Lower lobe of right lung (tissue), 2 donors: ENCODE measurements around the gene GTPBP3. TPM values are rescaled to one million over a fixed set of nuclear protein-coding genes. Genes with fewer than 3 reads are reported as not detected.

Source experiments
- ATAC-seq, 2 donors: fragments of 200-7000 bp; cut with Tn5 transposase; one replicate each; pipeline ENCODE4 v1.9.1; 2020 to 2022; ENCODE audit warnings: mild to moderate bottlenecking in 2 of 2, moderate library complexity in 2 of 2
- DNase-seq: peaks from one replicate; pipeline ENCODE4 v3.0.0-alpha.2; 2020
- H3K27ac ChIP-seq: fragments of 200-600 bp; one replicate; pipeline ENCODE4 v1.8.0; 2022
- H3K27me3 ChIP-seq: fragments of 200-600 bp; one replicate; pipeline ENCODE4 v1.8.0; 2022; ENCODE audit warnings: low read depth
- H3K36me3 ChIP-seq: fragments of 200-600 bp; one replicate; pipeline ENCODE4 v1.8.0; 2022; ENCODE audit warnings: mild to moderate bottlenecking
- H3K4me1 ChIP-seq: fragments of 200-600 bp; one replicate; pipeline ENCODE4 v1.8.0; 2022
- H3K4me3 ChIP-seq: fragments of 200-600 bp; one replicate; pipeline ENCODE4 v1.8.0; 2022; ENCODE audit warnings: mild to moderate bottlenecking
- H3K9me3 ChIP-seq: fragments of 200-600 bp; one replicate; pipeline ENCODE4 v1.8.0; 2022
- intact Hi-C: fragments of 100-400 bp; cut with DNase I; formaldehyde crosslinking; loops from one replicate; pipeline ENCODE4 v1.11.0; 2022
- total RNA-seq: library from RNA; stranded (reverse); fragmentation: NEBNext Ultra II Directional; extraction: Animal tissue kit (Norgen Biotek cat#: 25700); gene quantifications from one replicate; pipeline ENCODE4 v1.2.1, GENCODE V29; 2021
- TF ChIP-seq, protein P1 (sequence below): fragments of 200-600 bp; IDR thresholded peaks from one replicate; pipeline ENCODE4 v1.8.0; 2022; ENCODE audit warnings: antibody characterized with exemption, mild to moderate bottlenecking
- donor health status: DM: no; HTN: yes; CAD: no; lungs with severe emphysema.

Gene GTPBP3
- total RNA-seq, 1 donor from 2014 or later, result 21.0 TPM

GRCh38 chr19:17340302-17340870 is 3.0 kb downstream of the GTPBP3 start:
- Histone ChIP-seq H3K27ac (no peak overlapping the region), H3K4me3 (no peak overlapping the region), H3K36me3 (peaks cover 8% of the 10 kb centered on the region), H3K4me1 (peaks cover 19% of the 10 kb centered on the region), H3K27me3 (no peaks in the 10 kb centered on the region), H3K9me3 (no peaks in the 10 kb centered on the region)
- DNase-seq, result no peak
- intact Hi-C loops, result no loop called here
- no peak for ATAC-seq
- TF ChIP-seq, protein P1, sequence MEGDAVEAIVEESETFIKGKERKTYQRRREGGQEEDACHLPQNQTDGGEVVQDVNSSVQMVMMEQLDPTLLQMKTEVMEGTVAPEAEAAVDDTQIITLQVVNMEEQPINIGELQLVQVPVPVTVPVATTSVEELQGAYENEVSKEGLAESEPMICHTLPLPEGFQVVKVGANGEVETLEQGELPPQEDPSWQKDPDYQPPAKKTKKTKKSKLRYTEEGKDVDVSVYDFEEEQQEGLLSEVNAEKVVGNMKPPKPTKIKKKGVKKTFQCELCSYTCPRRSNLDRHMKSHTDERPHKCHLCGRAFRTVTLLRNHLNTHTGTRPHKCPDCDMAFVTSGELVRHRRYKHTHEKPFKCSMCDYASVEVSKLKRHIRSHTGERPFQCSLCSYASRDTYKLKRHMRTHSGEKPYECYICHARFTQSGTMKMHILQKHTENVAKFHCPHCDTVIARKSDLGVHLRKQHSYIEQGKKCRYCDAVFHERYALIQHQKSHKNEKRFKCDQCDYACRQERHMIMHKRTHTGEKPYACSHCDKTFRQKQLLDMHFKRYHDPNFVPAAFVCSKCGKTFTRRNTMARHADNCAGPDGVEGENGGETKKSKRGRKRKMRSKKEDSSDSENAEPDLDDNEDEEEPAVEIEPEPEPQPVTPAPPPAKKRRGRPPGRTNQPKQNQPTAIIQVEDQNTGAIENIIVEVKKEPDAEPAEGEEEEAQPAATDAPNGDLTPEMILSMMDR, result no peak

GRCh38 chr19:17340871-17341357 is 3.6 kb downstream of the GTPBP3 start:
- peaks cover 15% of the 10 kb centered on the region for H3K4me1 ChIP-seq
- DNase-seq, result no peak
- TF ChIP-seq, protein P1, result no peak
- peaks cover 8% of the 10 kb centered on the region for H3K36me3 ChIP-seq
- H3K9me3 ChIP-seq, result no peaks in the 10 kb centered on the region
- no peaks in the 10 kb centered on the region for H3K27me3 ChIP-seq
- intact Hi-C loops, result no loop called here
- no peak for ATAC-seq
- no peak overlapping the region for H3K4me3 ChIP-seq
- no peak overlapping the region for H3K27ac ChIP-seq

- intact Hi-C loops, result no loop called here
These were observed 4.0 kb downstream of the GTPBP3 start for GRCh38 chr19:17341386-17341785.

DNA sequence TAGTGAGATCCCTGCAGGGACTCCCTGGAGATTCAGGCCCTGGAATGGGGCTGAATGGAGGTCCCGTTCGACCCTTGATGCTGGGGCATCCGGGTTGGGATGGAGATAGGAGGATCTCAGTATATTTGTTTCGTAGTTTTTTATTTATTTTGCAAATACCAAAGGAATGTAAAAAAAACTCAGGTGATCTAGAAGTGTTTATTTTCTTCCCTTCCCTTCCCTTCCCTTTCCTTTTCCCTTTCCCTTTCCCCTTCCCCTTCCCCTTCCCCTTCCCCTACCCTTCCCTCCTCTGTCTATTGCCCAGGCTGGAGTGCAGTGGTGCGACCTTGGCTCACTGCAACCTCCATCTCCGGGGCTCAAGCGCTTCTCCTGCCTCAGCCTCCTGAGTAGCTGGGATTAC is 4.5 kb downstream of the GTPBP3 start:
- Histone ChIP-seq H3K27me3 (no peaks in the 10 kb centered on the region), H3K4me1 (peaks cover 20% of the 10 kb centered on the region), H3K27ac (no peak overlapping the region), H3K36me3 (peaks cover 8% of the 10 kb centered on the region), H3K4me3 (no peak overlapping the region), H3K9me3 (no peaks in the 10 kb centered on the region)
- TF ChIP-seq, protein P1, result no peak
- ATAC-seq (no peak), DNase-seq (no peak)
- intact Hi-C loops, result no loop called here

More at GRCh38 chr19:17341386-17341785, 4.0 kb downstream of the GTPBP3 start:
- no peak for DNase-seq
- Histone ChIP-seq H3K4me3 (no peak overlapping the region), H3K27ac (no peak overlapping the region), H3K9me3 (no peaks in the 10 kb centered on the region), H3K4me1 (peaks cover 15% of the 10 kb centered on the region), H3K27me3 (no peaks in the 10 kb centered on the region), H3K36me3 (peaks cover 8% of the 10 kb centered on the region)
- TF ChIP-seq, protein P1, result no peak
- no peak for ATAC-seq

- DNase-seq (peak; percentile 85), ATAC-seq (peak; percentile 90 to 91)
- H3K9me3 ChIP-seq, result no peaks in the 10 kb centered on the region
- H3K27ac ChIP-seq, result no peak overlapping the region
- TF ChIP-seq, protein P1, result peak; percentile 95
- intact Hi-C loops, result loop anchor here (5.0 kb wide), 1 partner anchor 41 kb away; no protein-coding TSS in a partner anchor
- H3K4me1 ChIP-seq, result peaks cover 37% of the 10 kb centered on the region
- H3K27me3 ChIP-seq, result no peaks in the 10 kb centered on the region
- peaks cover 6% of the 10 kb centered on the region for H3K36me3 ChIP-seq
- H3K4me3 ChIP-seq, result no peak overlapping the region
These were observed 8.8 kb downstream of the GTPBP3 start for GRCh38 chr19:17346109-17346671.
